HG03460 (cell line): Measurements from ENCODE around the gene ALLC.

ENCODE experiments used
- ATAC-seq: cut with Tn5 transposase; IDR thresholded peaks from one replicate; pipeline ENCODE4 v1.9.1; 2021; ENCODE audit not compliant: unreplicated experiment

ALLC gene

GRCh38 chr2:3674066-3674845 lies 16.3 kb downstream of the ALLC start:
- no peak for ATAC-seq

GRCh38 chr2:3675687-3676086 lies 17.7 kb downstream of the ALLC start:
- ATAC-seq: no peak

- ATAC-seq: no peak
Measured at GRCh38 chr2:3677436-3677835, 19.4 kb downstream of the ALLC start.

GRCh38 chr2:3678212-3678611 lies 20.2 kb downstream of the ALLC start:
- no peak for ATAC-seq

GRCh38 chr2:3679180-3679579 lies 21.2 kb downstream of the ALLC start:
- ATAC-seq: no peak

GRCh38 chr2:3679616-3680393 lies 21.8 kb downstream of the ALLC start:
- ATAC-seq: no peak

- ATAC-seq: no peak
Measured at GRCh38 chr2:3680548-3681345, 22.7 kb downstream of the ALLC start.

GRCh38 chr2:3681625-3682024 lies 23.6 kb downstream of the ALLC start:
- ATAC-seq: no peak

- ATAC-seq: no peak
Measured at GRCh38 chr2:3682811-3683210, 24.8 kb downstream of the ALLC start.

- no peak for ATAC-seq
Measured at GRCh38 chr2:3683748-3684454, 25.9 kb downstream of the ALLC start.

GRCh38 chr2:3689998-3690748 lies 32.2 kb downstream of the ALLC start:
- ATAC-seq: no peak

- ATAC-seq: no peak
Measured at GRCh38 chr2:3692375-3692774, 34.4 kb downstream of the ALLC start.

GRCh38 chr2:3696545-3696944 lies 38.5 kb downstream of the ALLC start:
- no peak for ATAC-seq

GRCh38 chr2:3701071-3701470 lies 43.1 kb downstream of the ALLC start:
- ATAC-seq: no peak

GRCh38 chr2:3703236-3703756 lies 45.3 kb downstream of the ALLC start, which contains the start of gene DCDC2C:
TSS of gene DCDC2C (plus strand) at chr2:3703575. CDS start at chr2:3703752, 177 bp downstream.
- ATAC-seq: no peak

GRCh38 chr2:3703757-3704355 lies 45.9 kb downstream of the ALLC start:
- ATAC-seq: no peak

GRCh38 chr2:3704692-3705091 lies 46.7 kb downstream of the ALLC start:
- ATAC-seq: no peak

- no peak for ATAC-seq
Measured at GRCh38 chr2:3705782-3706181, 47.8 kb downstream of the ALLC start.

GRCh38 chr2:3706892-3707291 lies 48.9 kb downstream of the ALLC start:
- ATAC-seq: no peak
